NCI-H2171 (cell line): ENCODE data around the gene PTPRD.
A peak's percentile ranks its signal among the peaks of the same experiment; 100 is the strongest.
"Not testable (repeated sequence)": the region's sequence is repeated elsewhere in the genome, so short reads cannot be mapped to it uniquely, and the experiment has no call there.

ENCODE experiments used
- DNase-seq: peaks from one replicate; lab custom pipeline; 2025; lab: John Stamatoyannopoulos, UW

Gene PTPRD

GRCh38 chr9:9004810-9005209 lies 1608.0 kb downstream of the PTPRD start:
- no peak for DNase-seq

- DNase-seq = no peak
Observed at GRCh38 chr9:9002826-9003583, 1609.8 kb downstream of the PTPRD start.

GRCh38 chr9:8980496-8981013 lies 1632.2 kb downstream of the PTPRD start:
- DNase-seq = no peak

GRCh38 chr9:8978334-8978733 lies 1634.5 kb downstream of the PTPRD start:
- no peak for DNase-seq

GRCh38 chr9:8968350-8968749 lies 1644.5 kb downstream of the PTPRD start:
- DNase-seq = not testable (repeated sequence)

- no peak for DNase-seq
Observed at GRCh38 chr9:8963885-8964284, 1648.9 kb downstream of the PTPRD start.

GRCh38 chr9:8962084-8962483 lies 1650.7 kb downstream of the PTPRD start:
- DNase-seq = no peak

- DNase-seq = peak; percentile 37
Observed at GRCh38 chr9:8961186-8961851, 1651.5 kb downstream of the PTPRD start.

- no peak for DNase-seq
Observed at GRCh38 chr9:8960254-8960653, 1652.5 kb downstream of the PTPRD start.

- no peak for DNase-seq
Observed at GRCh38 chr9:8958358-8958757, 1654.4 kb downstream of the PTPRD start.

GRCh38 chr9:8955315-8955714 lies 1657.5 kb downstream of the PTPRD start:
- no peak for DNase-seq

- DNase-seq = no peak
Observed at GRCh38 chr9:8946461-8946860, 1666.3 kb downstream of the PTPRD start.

- no peak for DNase-seq
Observed at GRCh38 chr9:8943392-8943791, 1669.4 kb downstream of the PTPRD start.

- DNase-seq = no peak
Observed at GRCh38 chr9:8940650-8941049, 1672.2 kb downstream of the PTPRD start.

GRCh38 chr9:8926461-8926860 lies 1686.3 kb downstream of the PTPRD start:
- DNase-seq = no peak

- DNase-seq = no peak
Observed at GRCh38 chr9:8924562-8924961, 1688.2 kb downstream of the PTPRD start.

- DNase-seq = not testable (repeated sequence)
Observed at GRCh38 chr9:8920478-8921183, 1692.2 kb downstream of the PTPRD start.

GRCh38 chr9:8917956-8918739 lies 1694.7 kb downstream of the PTPRD start:
- DNase-seq = peak; percentile 33

GRCh38 chr9:8916771-8917170 lies 1696.0 kb downstream of the PTPRD start:
- no peak for DNase-seq

GRCh38 chr9:8907868-8908267 lies 1704.9 kb downstream of the PTPRD start:
- no peak for DNase-seq

- DNase-seq = no peak
Observed at GRCh38 chr9:8905731-8906130, 1707.1 kb downstream of the PTPRD start.
